K562 (cell line): Measurements from ENCODE around the gene CELF4. TPM values are rescaled to one million over a fixed set of nuclear protein-coding genes. Genes with fewer than 3 reads are reported as not detected.

Experiments used
- ATAC-seq: fragments of 200-7000 bp; cut with Tn5 transposase; 3 replicates; pipeline ENCODE4 v1.9.1; 2020; ENCODE audit warnings: moderate library complexity
- BruUV-seq: library from RNA; stranded (reverse); fragments of 400-500 nt; replicated peaks from 2 replicates; lab custom pipeline; 2021; lab: Mats Ljungman, UMichigan
- CTCF ChIA-PET: fragments of 300-600 bp; formaldehyde crosslinking; extraction: SDS; loops from one replicate; lab custom pipeline; 2021; ENCODE audit warnings: low intra/inter-chr PET ratio; lab: Yijun Ruan, JAX
- POLR2A ChIA-PET: fragments of 300-600, 350-650 bp; sonication (Branson Sonifier 250); formaldehyde crosslinking; extraction: SDS; loops from one replicate; lab custom pipeline; 2021; ENCODE audit warnings: antibody characterized with exemption, inconsistent platforms; lab: Yijun Ruan, JAX
- DNase-seq, 4 experiments: peaks; one replicate each; pipeline versions ENCODE4 v3.0.0 to v3.0.0-alpha.2; 2011 to 2018; ENCODE audit warnings: low spot score in 3 of 4, mixed read lengths in 3 of 4; ENCODE audit errors: extremely low read depth in 1 of 4
- FAIRE-seq: peaks from 2 replicates; lab custom pipeline; 2011; peaks lifted over from hg19 to GRCh38; lab: Jason Lieb, UNC
- H2AFZ ChIP-seq: 2 replicates; pipeline ENCODE4 v1.6.0; 2011; ENCODE audit warnings: low read depth, low read length, control low read depth, inconsistent platforms
- H3K27ac ChIP-seq: fragments of 200-600 bp; 3 replicates; pipeline ENCODE4 v1.8.0; 2011; ENCODE audit warnings: low read depth, mild to moderate bottlenecking, control low read depth, inconsistent platforms, low read length, moderate library complexity, mixed read lengths; ENCODE audit errors: extremely low read depth
- H3K27me3 ChIP-seq, 2 experiments: fragments of 300-600 bp in 1 of 2; 2 replicates in 1 of 2; 3 replicates in 1 of 2; pipeline versions ENCODE4 v1.6.0 to v1.8.0; 2011; ENCODE audit warnings: inconsistent platforms in 2 of 2, low read length in 2 of 2, mild to moderate bottlenecking in 1 of 2, mixed read lengths in 1 of 2, moderate library complexity in 1 of 2; ENCODE audit not compliant: control insufficient read depth in 2 of 2, insufficient read depth in 2 of 2
- H3K36me3 ChIP-seq: fragments of 300-600 bp; 3 replicates; pipeline ENCODE4 v1.8.0; 2011; ENCODE audit warnings: mild to moderate bottlenecking, low read length, inconsistent platforms; ENCODE audit not compliant: control insufficient read depth, insufficient read depth
- H3K4me1 ChIP-seq, 2 experiments: fragments of 200-600 bp in 1 of 2; replicated peaks in 1 of 2; 2 replicates in 1 of 2; 3 replicates in 1 of 2; pipeline versions ENCODE4 v1.5.1 to v1.8.0; 2011; ENCODE audit warnings: inconsistent platforms in 2 of 2, low read length in 2 of 2, mild to moderate bottlenecking in 1 of 2, mixed read lengths in 1 of 2, moderate library complexity in 1 of 2; ENCODE audit not compliant: control insufficient read depth in 2 of 2, insufficient read depth in 2 of 2
- H3K4me2 ChIP-seq: 2 replicates; pipeline ENCODE4 v1.6.1; 2011; ENCODE audit warnings: low read length, control low read depth, inconsistent platforms, mixed read lengths; ENCODE audit not compliant: insufficient read depth
- H3K4me3 ChIP-seq: fragments of 200-600 bp; sonication (generic), shearing (Covaris generic); 2 replicates; pipeline ENCODE4 v1.5.1; 2016; ENCODE audit warnings: control low read depth, inconsistent platforms
- H3K79me2 ChIP-seq: fragments of 200-600 bp; 3 replicates; pipeline ENCODE4 v1.8.0; 2011; ENCODE audit warnings: low read length, inconsistent platforms; ENCODE audit not compliant: control insufficient read depth, insufficient read depth
- H3K9ac ChIP-seq, 2 experiments: 2 replicates each; pipeline versions ENCODE4 v1.6.0 to v1.6.1; 2011; ENCODE audit warnings: low read depth in 2 of 2, low read length in 2 of 2, control low read depth in 1 of 2, inconsistent platforms in 1 of 2, mild to moderate bottlenecking in 1 of 2, mixed read lengths in 1 of 2; ENCODE audit not compliant: insufficient read depth in 1 of 2
- H3K9me1 ChIP-seq: one replicate; pipeline ENCODE4 v1.6.0; 2011; ENCODE audit warnings: inconsistent platforms, mild to moderate bottlenecking, low read length, moderate library complexity; ENCODE audit not compliant: control insufficient read depth, insufficient read depth
- H3K9me3 ChIP-seq: replicated peaks from 2 replicates; pipeline ENCODE4 v1.5.1; 2011; ENCODE audit warnings: low read depth, low read length, inconsistent platforms; ENCODE audit not compliant: control insufficient read depth, insufficient read depth
- H4K20me1 ChIP-seq: replicated peaks from 2 replicates; pipeline ENCODE4 v1.6.1; 2011; ENCODE audit warnings: low read length, inconsistent platforms, mixed read lengths; ENCODE audit not compliant: control insufficient read depth, insufficient read depth
- CEBPB ChIP-seq: fragments of 450-650 bp; IDR thresholded peaks from 2 replicates; pipeline ENCODE4 v1.6.1; 2016; ENCODE audit warnings: missing genetic modification characterization, missing compliant biosample characterization
- MEF2D ChIP-seq: conservative IDR thresholded peaks from 2 replicates; pipeline ENCODE4 v1.6.1; 2016; ENCODE audit warnings: low read depth, missing genetic modification characterization, missing compliant biosample characterization
- TAF7 ChIP-seq: fragments of 450-650 bp; IDR thresholded peaks from 2 replicates; pipeline ENCODE4 v1.6.1; 2016; ENCODE audit warnings: missing genetic modification characterization, missing compliant biosample characterization
- TEAD2 ChIP-seq: fragments of 450-650 bp; IDR thresholded peaks from 2 replicates; pipeline ENCODE4 v1.6.1; 2016; ENCODE audit warnings: missing genetic modification characterization, control low read depth, missing compliant biosample characterization
- ZNF121 ChIP-seq: sonication (generic); formaldehyde crosslinking; conservative IDR thresholded peaks from 2 replicates; pipeline ENCODE4 v1.8.0; 2022; ENCODE audit warnings: missing genetic modification reagents
- ZNF717 ChIP-seq: fragments of 250-450 bp; sonication (Bioruptor Pico); IDR thresholded peaks from 2 replicates; pipeline ENCODE4 v1.5.0; 2021
- ZZZ3 ChIP-seq: fragments of 450-650 bp; IDR thresholded peaks from 2 replicates; pipeline ENCODE4 v1.6.1; 2016; ENCODE audit warnings: antibody characterized with exemption, mild to moderate bottlenecking, moderate library complexity
- WGBS: fragments of 100-300 bp; shearing (Covaris generic); methylation state at CpG from one replicate; pipeline ENCODE4 v1.1.6; 2016; ENCODE audit warnings: low coverage, mixed read lengths; ENCODE audit not compliant: insufficient coverage; ENCODE audit errors: missing lambda C conversion rate; 5-methylcytosine and 5-hydroxymethylcytosine counted together
- in situ Hi-C: fragments of 300-500 bp; cut with MboI; formaldehyde crosslinking; loops from 4 replicates; pipeline ENCODE4 v1.15.0; 2018; ENCODE audit warnings: inconsistent platforms, mixed read lengths
- intact Hi-C: fragments of 100-400 bp; cut with micrococcal nuclease; formaldehyde crosslinking; loops from 2 replicates; pipeline ENCODE4 v1.14.2; 2022
- polyA plus RNA-seq, 8 experiments: library from polyadenylated mRNA; depleted of rRNA in 4 of 8; stranded (reverse) in 5 of 8; unstranded in 3 of 8; fragments of >200 nt; fragmentation: Nextera tagmentation in 2 of 8; fragmentation: Illumina TruSeq in 1 of 8; extraction: Ambion mirVana in 2 of 8; extraction: Trizol in 1 of 8; gene quantifications; 2 replicates each; pipeline versions ENCODE4 v1.2.1 to v1.2.3, GENCODE V29; 2011 to 2014; ENCODE audit warnings: inconsistent platforms in 1 of 8, missing spikeins in 1 of 8
- total RNA-seq, 7 experiments: library from RNA; depleted of rRNA in 6 of 7; stranded (reverse); fragments of >200 nt in 6 of 7; fragmentation: Illumina TruSeq in 2 of 7; extraction: Trizol in 2 of 7; gene quantifications; 2 replicates each; pipeline versions ENCODE4 v1.2.1 to v1.2.3, GENCODE V29; 2011 to 2021; ENCODE audit warnings: low replicate concordance in 1 of 7
- TF ChIP-seq, protein P1 (sequence below), 2 experiments: IDR thresholded peaks; 2 replicates each; pipeline ENCODE4 v1.6.1; 2011; ENCODE audit warnings: borderline replicate concordance in 1 of 2, control low read depth in 1 of 2, low read depth in 1 of 2, low read length in 1 of 2, mild to moderate bottlenecking in 1 of 2, mixed read lengths in 1 of 2, moderate library complexity in 1 of 2; ENCODE audit not compliant: insufficient read depth in 1 of 2, insufficient read length in 1 of 2, poor library complexity in 1 of 2, severe bottlenecking in 1 of 2; ENCODE audit errors: extremely low read depth in 1 of 2
- TF ChIP-seq, protein P2 (sequence below): sonication (generic); formaldehyde crosslinking; IDR thresholded peaks from 2 replicates; pipeline ENCODE4 v1.8.1; 2023; ENCODE audit warnings: mild to moderate bottlenecking, missing genetic modification reagents
- TF ChIP-seq, protein P3 (sequence below): fragments of 450-650 bp; formaldehyde crosslinking; IDR thresholded peaks from 2 replicates; pipeline ENCODE4 v1.4.0; 2020; ENCODE audit warnings: mild to moderate bottlenecking, mixed read lengths
- TF ChIP-seq, protein P4 (sequence below), 2 experiments: fragments of 450-650 bp; IDR thresholded peaks; 2 replicates each; pipeline ENCODE4 v1.6.1; 2018; ENCODE audit warnings: mild to moderate bottlenecking in 2 of 2, low read depth in 1 of 2; ENCODE audit not compliant: partially characterized antibody in 2 of 2

The CELF4 gene
- total and polyA plus RNA-seq, 9 of the 15 experiments (the other 6 are each of a cell fraction or from before 2014, with no cell fraction given): 0.04 to 0.24 (median 0.07) TPM; not detected in 3

DNA sequence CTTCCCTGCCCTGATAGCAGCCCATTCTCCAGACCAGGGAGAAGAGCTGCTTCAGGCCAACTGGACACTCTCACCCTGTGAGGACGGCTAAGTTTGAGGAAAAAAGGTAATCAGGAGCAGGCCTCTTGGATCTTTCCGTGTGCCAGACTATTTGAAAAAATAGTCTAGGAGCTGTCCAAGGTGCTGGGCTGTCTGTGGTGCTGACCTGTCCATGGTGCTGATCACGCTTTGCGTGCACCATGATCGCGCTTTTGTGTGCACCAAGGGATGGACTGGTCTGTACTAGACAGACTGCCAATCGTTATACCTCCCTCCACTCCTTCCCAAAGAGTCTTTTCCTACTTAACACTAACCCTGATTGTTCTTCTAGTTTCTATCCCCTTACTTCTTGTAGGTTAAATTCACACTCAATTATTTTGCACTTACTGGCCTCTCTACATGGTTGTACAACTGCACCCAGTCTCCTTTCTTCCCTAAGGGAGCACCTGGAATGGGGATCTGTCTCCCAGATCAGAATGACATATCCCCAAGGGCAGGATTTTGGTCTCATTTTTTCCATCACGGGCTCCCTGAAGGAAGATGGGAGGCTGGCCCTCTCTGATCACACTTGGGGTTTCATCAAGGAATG lies 295.4 kb downstream of the CELF4 start:
- FAIRE-seq: peak; percentile 87
- in situ Hi-C loops: no loop called here
- TF ChIP-seq ZZZ3 (no peak), TEAD2 (tag) (peak; percentile 75), CEBPB (tag) (no peak), ZNF717 (CRISPR knock-in tag) (no peak), MEF2D (tag) (0 out of 2 replicates have a peak, but pooled peaks have one; percentile 67), ZNF121 (CRISPR knock-in tag) (peak; percentile 58), TAF7 (no peak)
- TF ChIP-seq, protein P1, sequence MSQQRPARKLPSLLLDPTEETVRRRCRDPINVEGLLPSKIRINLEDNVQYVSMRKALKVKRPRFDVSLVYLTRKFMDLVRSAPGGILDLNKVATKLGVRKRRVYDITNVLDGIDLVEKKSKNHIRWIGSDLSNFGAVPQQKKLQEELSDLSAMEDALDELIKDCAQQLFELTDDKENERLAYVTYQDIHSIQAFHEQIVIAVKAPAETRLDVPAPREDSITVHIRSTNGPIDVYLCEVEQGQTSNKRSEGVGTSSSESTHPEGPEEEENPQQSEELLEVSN (IDR thresholded peaks at IDR 0.05; ENCODE audit: borderline replicate concordance in 1 of 2, extremely low read depth in 1 of 2, insufficient read depth in 1 of 2, insufficient read length in 1 of 2, low read depth in 1 of 2, low read length in 1 of 2, poor library complexity in 1 of 2, severe bottlenecking in 1 of 2): no peak
- TF ChIP-seq, protein P2, sequence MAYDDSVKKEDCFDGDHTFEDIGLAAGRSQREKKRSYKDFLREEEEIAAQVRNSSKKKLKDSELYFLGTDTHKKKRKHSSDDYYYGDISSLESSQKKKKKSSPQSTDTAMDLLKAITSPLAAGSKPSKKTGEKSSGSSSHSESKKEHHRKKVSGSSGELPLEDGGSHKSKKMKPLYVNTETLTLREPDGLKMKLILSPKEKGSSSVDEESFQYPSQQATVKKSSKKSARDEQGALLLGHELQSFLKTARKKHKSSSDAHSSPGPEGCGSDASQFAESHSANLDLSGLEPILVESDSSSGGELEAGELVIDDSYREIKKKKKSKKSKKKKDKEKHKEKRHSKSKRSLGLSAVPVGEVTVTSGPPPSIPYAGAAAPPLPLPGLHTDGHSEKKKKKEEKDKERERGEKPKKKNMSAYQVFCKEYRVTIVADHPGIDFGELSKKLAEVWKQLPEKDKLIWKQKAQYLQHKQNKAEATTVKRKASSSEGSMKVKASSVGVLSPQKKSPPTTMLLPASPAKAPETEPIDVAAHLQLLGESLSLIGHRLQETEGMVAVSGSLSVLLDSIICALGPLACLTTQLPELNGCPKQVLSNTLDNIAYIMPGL (CRISPR knock-in tag): peak; percentile 100
- TF ChIP-seq, protein P3, sequence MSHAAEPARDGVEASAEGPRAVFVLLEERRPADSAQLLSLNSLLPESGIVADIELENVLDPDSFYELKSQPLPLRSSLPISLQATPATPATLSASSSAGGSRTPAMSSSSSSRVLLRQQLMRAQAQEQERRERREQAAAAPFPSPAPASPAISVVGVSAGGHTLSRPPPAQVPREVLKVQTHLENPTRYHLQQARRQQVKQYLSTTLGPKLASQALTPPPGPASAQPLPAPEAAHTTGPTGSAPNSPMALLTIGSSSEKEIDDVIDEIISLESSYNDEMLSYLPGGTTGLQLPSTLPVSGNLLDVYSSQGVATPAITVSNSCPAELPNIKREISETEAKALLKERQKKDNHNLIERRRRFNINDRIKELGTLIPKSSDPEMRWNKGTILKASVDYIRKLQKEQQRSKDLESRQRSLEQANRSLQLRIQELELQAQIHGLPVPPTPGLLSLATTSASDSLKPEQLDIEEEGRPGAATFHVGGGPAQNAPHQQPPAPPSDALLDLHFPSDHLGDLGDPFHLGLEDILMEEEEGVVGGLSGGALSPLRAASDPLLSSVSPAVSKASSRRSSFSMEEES (CRISPR knock-in tag): no peak
- TF ChIP-seq, protein P4, sequence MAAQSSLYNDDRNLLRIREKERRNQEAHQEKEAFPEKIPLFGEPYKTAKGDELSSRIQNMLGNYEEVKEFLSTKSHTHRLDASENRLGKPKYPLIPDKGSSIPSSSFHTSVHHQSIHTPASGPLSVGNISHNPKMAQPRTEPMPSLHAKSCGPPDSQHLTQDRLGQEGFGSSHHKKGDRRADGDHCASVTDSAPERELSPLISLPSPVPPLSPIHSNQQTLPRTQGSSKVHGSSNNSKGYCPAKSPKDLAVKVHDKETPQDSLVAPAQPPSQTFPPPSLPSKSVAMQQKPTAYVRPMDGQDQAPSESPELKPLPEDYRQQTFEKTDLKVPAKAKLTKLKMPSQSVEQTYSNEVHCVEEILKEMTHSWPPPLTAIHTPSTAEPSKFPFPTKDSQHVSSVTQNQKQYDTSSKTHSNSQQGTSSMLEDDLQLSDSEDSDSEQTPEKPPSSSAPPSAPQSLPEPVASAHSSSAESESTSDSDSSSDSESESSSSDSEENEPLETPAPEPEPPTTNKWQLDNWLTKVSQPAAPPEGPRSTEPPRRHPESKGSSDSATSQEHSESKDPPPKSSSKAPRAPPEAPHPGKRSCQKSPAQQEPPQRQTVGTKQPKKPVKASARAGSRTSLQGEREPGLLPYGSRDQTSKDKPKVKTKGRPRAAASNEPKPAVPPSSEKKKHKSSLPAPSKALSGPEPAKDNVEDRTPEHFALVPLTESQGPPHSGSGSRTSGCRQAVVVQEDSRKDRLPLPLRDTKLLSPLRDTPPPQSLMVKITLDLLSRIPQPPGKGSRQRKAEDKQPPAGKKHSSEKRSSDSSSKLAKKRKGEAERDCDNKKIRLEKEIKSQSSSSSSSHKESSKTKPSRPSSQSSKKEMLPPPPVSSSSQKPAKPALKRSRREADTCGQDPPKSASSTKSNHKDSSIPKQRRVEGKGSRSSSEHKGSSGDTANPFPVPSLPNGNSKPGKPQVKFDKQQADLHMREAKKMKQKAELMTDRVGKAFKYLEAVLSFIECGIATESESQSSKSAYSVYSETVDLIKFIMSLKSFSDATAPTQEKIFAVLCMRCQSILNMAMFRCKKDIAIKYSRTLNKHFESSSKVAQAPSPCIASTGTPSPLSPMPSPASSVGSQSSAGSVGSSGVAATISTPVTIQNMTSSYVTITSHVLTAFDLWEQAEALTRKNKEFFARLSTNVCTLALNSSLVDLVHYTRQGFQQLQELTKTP (IDR thresholded peaks at IDR 0.05; ENCODE audit: low read depth in 1 of 2, partially characterized antibody in 2 of 2): peak in 1 of 2 experiments; percentile 100

More for the DNA sequence above, 295.4 kb downstream of the CELF4 start:
- POLR2A ChIA-PET: interaction anchor here (0.6 to 0.7 kb wide), 3 partner anchors 8 to 354 kb away, joined by 3 to 5 read pairs (median 3); no protein-coding TSS in a partner anchor
- no peaks in the 10 kb centered on the region for H3K36me3 ChIP-seq
- H3K27ac ChIP-seq: no peak overlapping the region
- intact Hi-C loops: no loop called here
- H4K20me1 ChIP-seq: no peaks in the 10 kb centered on the region; the same call in 1 of the 2 replicates
- no peak overlapping the region for H3K9ac ChIP-seq
- ATAC-seq (peak; percentile 68), DNase-seq (peak; percentile 56 to 76 (median 66))
- H3K9me1 ChIP-seq: no peaks in the 10 kb centered on the region
- no peak overlapping the region for H3K4me3 ChIP-seq
- H2AFZ ChIP-seq: no peak overlapping the region
- no peaks in the 10 kb centered on the region for H3K79me2 ChIP-seq
- no TSS peak for BruUV-seq
- H3K9me3 ChIP-seq: no peaks in the 10 kb centered on the region
- H3K4me1 ChIP-seq: peaks cover 0 to 15% of the 10 kb centered on the region in 2 experiments; a peak in 1 of 5 replicates
- no peak overlapping the region for H3K4me2 ChIP-seq
- CTCF ChIA-PET: no interaction called here
- 3% methylated on average over 8 of the region's 8 CpGs for WGBS
- H3K27me3 ChIP-seq: peaks cover 0 to 14% of the 10 kb centered on the region in 2 experiments; a peak in 3 of 5 replicates
